PC-3 (cell line): ENCODE measurements around the gene POLR3E. TPM values are rescaled to one million over a fixed set of nuclear protein-coding genes. Genes with fewer than 3 reads are reported as not detected.

ENCODE experiments used
- ATAC-seq: fragments of 200-7000 bp; cut with Tn5 transposase; 2 replicates; pipeline ENCODE4 v1.9.1; 2020; ENCODE audit warnings: mild to moderate bottlenecking, moderate library complexity
- BruUV-seq: library from RNA; stranded (reverse); fragments of 400-500 nt; replicated peaks from 2 replicates; lab custom pipeline; 2021; lab: Mats Ljungman, UMichigan
- CTCF ChIA-PET: fragments of 300-600 bp; sonication (Branson Sonifier 250); formaldehyde crosslinking; loops from one replicate; lab custom pipeline; 2022; ENCODE audit warnings: antibody characterized with exemption; lab: Charles Lee
- POLR2A ChIA-PET: fragments of 300-600 bp; sonication (Branson Sonifier 250); formaldehyde crosslinking; loops from one replicate; lab custom pipeline; 2022; ENCODE audit warnings: antibody characterized with exemption; ENCODE audit not compliant: unreplicated experiment; lab: Charles Lee
- DNase-seq: peaks from one replicate; pipeline ENCODE4 v3.0.0-alpha.2; 2015
- H2AFZ ChIP-seq: fragments of 300-600 bp; sonication (generic); 2 replicates; pipeline ENCODE4 v1.6.0; 2016; ENCODE audit warnings: antibody characterized with exemption, low read length
- H3F3A ChIP-seq: fragments of 300-600 bp; sonication (generic); one replicate; pipeline ENCODE4 v1.6.0; 2017; ENCODE audit warnings: antibody characterized with exemption, low read length, control low read depth, mild to moderate bottlenecking; ENCODE audit not compliant: unreplicated experiment
- H3K27ac ChIP-seq: fragments of 300-600 bp; sonication (generic); 2 replicates; pipeline ENCODE4 v1.5.1; 2016; ENCODE audit warnings: mild to moderate bottlenecking, low read length
- H3K27me3 ChIP-seq: fragments of 300-600 bp; sonication (generic); 2 replicates; pipeline ENCODE4 v1.6.1; 2016; ENCODE audit warnings: low read length, mixed read lengths
- H3K36me3 ChIP-seq: fragments of 300-600 bp; sonication (generic); 2 replicates; pipeline ENCODE4 v1.6.1; 2016; ENCODE audit warnings: low read depth, mixed run types, low read length, mixed read lengths
- H3K4me1 ChIP-seq: fragments of 300-600 bp; sonication (generic); 2 replicates; pipeline ENCODE4 v1.5.1; 2016; ENCODE audit warnings: low read length; ENCODE audit not compliant: insufficient read depth
- H3K4me2 ChIP-seq: fragments of 300-600 bp; sonication (generic); 2 replicates; pipeline ENCODE4 v1.6.0; 2016; ENCODE audit warnings: low read length
- H3K4me3 ChIP-seq: fragments of 300-600 bp; sonication (generic); 2 replicates; pipeline ENCODE4 v1.5.1; 2016; ENCODE audit warnings: mild to moderate bottlenecking, low read length, mixed read lengths
- H3K79me2 ChIP-seq: fragments of 300-600 bp; sonication (generic); 2 replicates; pipeline ENCODE4 v1.6.1; 2017; ENCODE audit warnings: low read length, mixed read lengths
- H3K9ac ChIP-seq: fragments of 300-600 bp; sonication (generic); 2 replicates; pipeline ENCODE4 v1.6.0; 2016; ENCODE audit warnings: mild to moderate bottlenecking, low read length
- H3K9me2 ChIP-seq: fragments of 300-600 bp; sonication (generic); replicated peaks from 2 replicates; pipeline ENCODE4 v1.6.1; 2016; ENCODE audit warnings: mixed run types, low read length, mixed read lengths
- H3K9me3 ChIP-seq: fragments of 300-600 bp; sonication (generic); 2 replicates; pipeline ENCODE4 v1.6.1; 2016; ENCODE audit warnings: low read length, mixed read lengths
- H4K20me1 ChIP-seq: fragments of 300-600 bp; sonication (generic); 2 replicates; pipeline ENCODE4 v1.6.1; 2016; ENCODE audit warnings: low read length, mixed read lengths
- EZH2 ChIP-seq: fragments of 300-600 bp; sonication (generic); IDR thresholded peaks from one replicate; pipeline ENCODE4 v1.6.1; 2017; ENCODE audit warnings: antibody characterized with exemption, mild to moderate bottlenecking, low read length; ENCODE audit not compliant: unreplicated experiment
- EZH2phosphoT487 ChIP-seq: fragments of 300-600 bp; sonication (generic); IDR thresholded peaks from 2 replicates; pipeline ENCODE4 v1.6.1; 2018; ENCODE audit warnings: mild to moderate bottlenecking, antibody characterized with exemption, low read length, borderline replicate concordance
- intact Hi-C: fragments of 100-400 bp; cut with micrococcal nuclease; formaldehyde crosslinking; loops from 2 replicates; pipeline ENCODE4 v1.9.0; 2023
- total RNA-seq: library from RNA; depleted of rRNA; stranded (reverse); fragments of >200 nt; gene quantifications from 2 replicates; pipeline ENCODE4 v1.2.3, GENCODE V29; 2014
- TF ChIP-seq, protein P1 (sequence below): fragments of 300-600 bp; sonication (generic); conservative IDR thresholded peaks from 2 replicates; pipeline ENCODE4 v1.5.1; 2017; ENCODE audit warnings: antibody characterized with exemption, low read depth, mild to moderate bottlenecking, low read length

POLR3E gene
- total RNA-seq, 1 experiment from 2014 or later = 48.8 TPM

DNA sequence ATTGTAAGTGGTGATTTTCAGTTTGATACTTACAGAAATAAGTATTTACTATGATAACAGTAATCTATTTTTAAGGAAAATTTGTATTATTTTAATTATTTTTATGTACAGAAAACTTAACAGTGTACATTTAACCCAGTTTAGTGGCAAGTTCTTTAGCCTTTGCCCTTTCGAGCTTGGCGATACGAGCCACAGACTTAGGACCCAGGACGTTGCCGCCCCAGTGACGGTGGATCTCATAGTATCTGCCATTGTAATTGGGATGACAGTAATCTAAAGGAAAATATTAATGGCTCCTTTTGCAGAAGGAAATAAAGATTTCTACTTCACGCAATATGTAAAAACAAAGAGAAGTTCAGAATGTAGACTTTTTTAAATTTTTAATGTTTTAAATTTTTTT lies 82.4 kb downstream of the POLR3E start:
- no peak overlapping the region for H3K9ac ChIP-seq
- no peaks in the 10 kb centered on the region for H3K27me3 ChIP-seq
- H4K20me1 ChIP-seq = no peaks in the 10 kb centered on the region
- ChIA-PET POLR2A (no interaction called here), CTCF (no interaction called here)
- BruUV-seq = no TSS peak
- H3K36me3 ChIP-seq = no peaks in the 10 kb centered on the region
- H3K79me2 ChIP-seq = no peaks in the 10 kb centered on the region
- ATAC-seq = no peak
- H3K9me2 ChIP-seq = no peaks in the 10 kb centered on the region
- H3K4me3 ChIP-seq = no peak overlapping the region
- H3K27ac ChIP-seq = no peak overlapping the region
- TF ChIP-seq EZH2phosphoT487 (no peak), EZH2 (no peak)
- TF ChIP-seq, protein P1, sequence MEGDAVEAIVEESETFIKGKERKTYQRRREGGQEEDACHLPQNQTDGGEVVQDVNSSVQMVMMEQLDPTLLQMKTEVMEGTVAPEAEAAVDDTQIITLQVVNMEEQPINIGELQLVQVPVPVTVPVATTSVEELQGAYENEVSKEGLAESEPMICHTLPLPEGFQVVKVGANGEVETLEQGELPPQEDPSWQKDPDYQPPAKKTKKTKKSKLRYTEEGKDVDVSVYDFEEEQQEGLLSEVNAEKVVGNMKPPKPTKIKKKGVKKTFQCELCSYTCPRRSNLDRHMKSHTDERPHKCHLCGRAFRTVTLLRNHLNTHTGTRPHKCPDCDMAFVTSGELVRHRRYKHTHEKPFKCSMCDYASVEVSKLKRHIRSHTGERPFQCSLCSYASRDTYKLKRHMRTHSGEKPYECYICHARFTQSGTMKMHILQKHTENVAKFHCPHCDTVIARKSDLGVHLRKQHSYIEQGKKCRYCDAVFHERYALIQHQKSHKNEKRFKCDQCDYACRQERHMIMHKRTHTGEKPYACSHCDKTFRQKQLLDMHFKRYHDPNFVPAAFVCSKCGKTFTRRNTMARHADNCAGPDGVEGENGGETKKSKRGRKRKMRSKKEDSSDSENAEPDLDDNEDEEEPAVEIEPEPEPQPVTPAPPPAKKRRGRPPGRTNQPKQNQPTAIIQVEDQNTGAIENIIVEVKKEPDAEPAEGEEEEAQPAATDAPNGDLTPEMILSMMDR = no peak
- no peaks in the 10 kb centered on the region for H3K9me3 ChIP-seq
- no peaks in the 10 kb centered on the region for H3F3A ChIP-seq
- intact Hi-C loops = loop anchor here (10.0 kb wide), 1 partner anchor 55 kb away; no protein-coding TSS in a partner anchor
- H3K4me2 ChIP-seq = no peak overlapping the region
- H2AFZ ChIP-seq = no peak overlapping the region
- DNase-seq = no peak
- H3K4me1 ChIP-seq = 0 out of 2 replicates have a peak, but pooled peaks cover 3% of the 10 kb centered on the region

DNA sequence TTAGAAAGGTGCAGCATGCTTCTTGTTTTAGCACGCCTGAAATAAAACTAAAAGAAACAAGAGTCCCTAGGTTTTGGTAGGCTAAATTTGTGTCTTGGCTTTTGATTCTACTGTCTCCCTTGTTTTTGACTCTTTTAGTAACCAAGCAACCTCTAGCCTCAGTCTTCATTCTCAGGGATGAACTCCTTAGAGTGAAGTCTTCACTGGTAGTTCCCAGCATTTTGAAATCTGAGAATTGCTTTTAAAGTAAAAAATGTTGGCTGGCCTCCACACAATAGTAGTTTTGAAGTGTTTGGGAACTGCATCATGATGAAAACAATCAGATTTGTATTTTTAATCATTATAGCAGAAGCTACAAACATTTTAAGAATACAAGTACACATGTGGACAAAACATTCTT lies 83.3 kb downstream of the POLR3E start:
- ATAC-seq = no peak

DNA sequence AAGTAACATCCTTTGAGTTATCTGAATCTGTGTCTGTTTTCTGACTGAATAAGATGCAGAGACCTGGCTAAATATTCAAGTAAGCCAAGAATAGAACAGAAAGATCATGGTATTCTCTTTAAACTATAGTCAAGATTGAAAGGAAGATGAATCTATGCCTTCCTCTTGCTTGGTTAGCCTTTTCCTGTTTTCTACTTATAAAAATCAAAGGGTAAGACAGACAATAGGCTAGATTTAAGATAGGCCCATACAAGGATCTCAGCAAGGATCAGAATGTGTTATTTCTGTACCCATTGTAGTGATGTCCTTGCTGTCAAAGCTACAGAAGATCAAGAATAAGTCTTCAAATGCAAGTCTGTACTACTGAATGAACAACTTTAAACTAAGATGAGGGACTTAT lies 84.2 kb downstream of the POLR3E start:
- no peaks in the 10 kb centered on the region for H3K9me2 ChIP-seq
- H3K27me3 ChIP-seq = no peaks in the 10 kb centered on the region
- DNase-seq (no peak), ATAC-seq (no peak)
- no peak overlapping the region for H3K9ac ChIP-seq
- no peaks in the 10 kb centered on the region for H3K36me3 ChIP-seq
- H3K79me2 ChIP-seq = no peaks in the 10 kb centered on the region
- intact Hi-C loops = no loop called here
- no peak overlapping the region for H3K27ac ChIP-seq
- ChIA-PET POLR2A (no interaction called here), CTCF (no interaction called here)
- no peak overlapping the region for H3K4me3 ChIP-seq
- BruUV-seq = no TSS peak
- no peaks in the 10 kb centered on the region for H3F3A ChIP-seq
- no peak overlapping the region for H2AFZ ChIP-seq
- no peak overlapping the region for H3K4me2 ChIP-seq
- H3K9me3 ChIP-seq = no peaks in the 10 kb centered on the region
- TF ChIP-seq EZH2 = no peak
- TF ChIP-seq EZH2phosphoT487 = no peak
- TF ChIP-seq, protein P1 = no peak
- no peaks in the 10 kb centered on the region for H3K4me1 ChIP-seq
- no peaks in the 10 kb centered on the region for H4K20me1 ChIP-seq

More for the DNA sequence above, 83.3 kb downstream of the POLR3E start:
- H3K36me3 ChIP-seq = no peaks in the 10 kb centered on the region
- H3K9me3 ChIP-seq = no peaks in the 10 kb centered on the region
- TF ChIP-seq, protein P1 = no peak
- TF ChIP-seq EZH2 = no peak
- no peak for TF ChIP-seq EZH2phosphoT487
- H3K4me1 ChIP-seq = no peaks in the 10 kb centered on the region
- H3K27ac ChIP-seq = no peak overlapping the region
- ChIA-PET CTCF (no interaction called here), POLR2A (no interaction called here)
- no peak overlapping the region for H3K4me3 ChIP-seq
- H3K9me2 ChIP-seq = no peaks in the 10 kb centered on the region
- no peak overlapping the region for H3K4me2 ChIP-seq
- BruUV-seq = no TSS peak
- no peak for DNase-seq
- no peak overlapping the region for H2AFZ ChIP-seq
- no peaks in the 10 kb centered on the region for H3F3A ChIP-seq
- H4K20me1 ChIP-seq = no peaks in the 10 kb centered on the region
- no peak overlapping the region for H3K9ac ChIP-seq
- no peaks in the 10 kb centered on the region for H3K27me3 ChIP-seq
- intact Hi-C loops = no loop called here
- no peaks in the 10 kb centered on the region for H3K79me2 ChIP-seq
